ENCODE data around the gene RUNX1. TPM values are rescaled to one million over a fixed set of nuclear protein-coding genes. Genes with fewer than 3 reads are reported as not detected.

Gene RUNX1
- polyA plus RNA-seq, 1 of the 3 experiments (the other 2 are of a cell fraction): 17.1 TPM

- ChIA-PET CTCF (no interaction called here), POLR2A (no interaction called here)
- Histone ChIP-seq H3K27me3 (ENCODE audit: insufficient read depth) (no peaks in the 10 kb centered on the region), H4K20me1 (ENCODE audit: insufficient read depth) (no peaks in the 10 kb centered on the region), H3K9me2 (no peaks in the 10 kb centered on the region), H3K27ac (ENCODE audit: low read depth in 2 of 2, low read length in 1 of 2) (no peak overlapping the region), H3K9me3 (no peaks in the 10 kb centered on the region), H3K9ac (no peak overlapping the region), H3K36me3 (replicated peaks in 1 of 2; ENCODE audit: control insufficient read depth in 1 of 2, insufficient read depth in 2 of 2, low read length in 1 of 2) (no peaks in the 10 kb centered on the region), H2AFZ (ENCODE audit: low read depth) (no peak overlapping the region), H3K79me2 (ENCODE audit: insufficient read depth) (no peaks in the 10 kb centered on the region), H3K4me3 (ENCODE audit: low read depth in 2 of 2, low read length in 1 of 2) (no peak overlapping the region), H3K4me1 (ENCODE audit: control insufficient read depth in 1 of 2, insufficient read depth in 2 of 2, low read depth in 1 of 2, low read length in 1 of 2) (no peaks in the 10 kb centered on the region), H3K4me2 (no peak overlapping the region), H3F3A (replicated peaks; ENCODE audit: insufficient read depth) (no peaks in the 10 kb centered on the region)
- WGBS (ENCODE audit: low lambda C conversion rate): 83% methylated on average over 4 of the region's 4 CpGs
- DNase-seq: no peak
- TF ChIP-seq USF2 (IDR thresholded peaks at IDR 0.05; ENCODE audit: borderline replicate concordance, low read depth, low read length): no peak
- no peak for TF ChIP-seq MEF2A (IDR thresholded peaks at IDR 0.05; ENCODE audit: borderline replicate concordance, low read depth)
- TF ChIP-seq POLR2AphosphoS5 (IDR thresholded peaks at IDR 0.05; ENCODE audit: low read depth, low read length): no peak
- TF ChIP-seq GABPA (IDR thresholded peaks at IDR 0.05; ENCODE audit: low read depth): no peak
- TF ChIP-seq NRF1 (IDR thresholded peaks at IDR 0.05; ENCODE audit: low read depth, low read length): no peak
- TF ChIP-seq RFX5 (IDR thresholded peaks at IDR 0.05; ENCODE audit: low read length): no peak
- no peak for TF ChIP-seq ELF1 (IDR thresholded peaks at IDR 0.05)
- no peak for TF ChIP-seq RXRA (IDR thresholded peaks at IDR 0.05; ENCODE audit: borderline replicate concordance, low read depth)
- TF ChIP-seq MAX (IDR thresholded peaks at IDR 0.05; ENCODE audit: low read depth): no peak
Measured at GRCh38 chr21:34923202-34923601, 125.9 kb downstream of the RUNX1 start.

- Histone ChIP-seq H4K20me1 (ENCODE audit: insufficient read depth) (no peaks in the 10 kb centered on the region), H3F3A (replicated peaks; ENCODE audit: insufficient read depth) (no peaks in the 10 kb centered on the region), H3K9me3 (no peaks in the 10 kb centered on the region), H2AFZ (ENCODE audit: low read depth) (no peak overlapping the region), H3K36me3 (replicated peaks in 1 of 2; ENCODE audit: control insufficient read depth in 1 of 2, insufficient read depth in 2 of 2, low read length in 1 of 2) (no peaks in the 10 kb centered on the region), H3K4me2 (no peak overlapping the region), H3K9me2 (no peaks in the 10 kb centered on the region), H3K27ac (ENCODE audit: low read depth in 2 of 2, low read length in 1 of 2) (no peak overlapping the region), H3K4me3 (ENCODE audit: low read depth in 2 of 2, low read length in 1 of 2) (no peak overlapping the region), H3K4me1 (ENCODE audit: control insufficient read depth in 1 of 2, insufficient read depth in 2 of 2, low read depth in 1 of 2, low read length in 1 of 2) (no peaks in the 10 kb centered on the region), H3K79me2 (ENCODE audit: insufficient read depth) (no peaks in the 10 kb centered on the region), H3K9ac (no peak overlapping the region), H3K27me3 (ENCODE audit: insufficient read depth) (no peaks in the 10 kb centered on the region)
- CTCF ChIA-PET: no interaction called here
- POLR2A ChIA-PET: no interaction called here
- no peak for DNase-seq
- TF ChIP-seq GABPA (IDR thresholded peaks at IDR 0.05; ENCODE audit: low read depth): no peak
- TF ChIP-seq FOSL2 (IDR thresholded peaks at IDR 0.05; ENCODE audit: borderline replicate concordance, low read depth): no peak
- TF ChIP-seq USF2 (IDR thresholded peaks at IDR 0.05; ENCODE audit: borderline replicate concordance, low read depth, low read length): no peak
- TF ChIP-seq CHD2 (IDR thresholded peaks at IDR 0.05; ENCODE audit: low read length, partially characterized antibody): no peak
- no peak for TF ChIP-seq TEAD4 (IDR thresholded peaks at IDR 0.05; ENCODE audit: borderline replicate concordance, insufficient read depth)
- no peak for TF ChIP-seq EP300 (IDR thresholded peaks at IDR 0.05; ENCODE audit: borderline replicate concordance in 1 of 2, low read depth in 1 of 2, low read length in 1 of 2)
- no peak for TF ChIP-seq RXRA (IDR thresholded peaks at IDR 0.05; ENCODE audit: borderline replicate concordance, low read depth)
- no peak for TF ChIP-seq REST (IDR thresholded peaks at IDR 0.05; ENCODE audit: low read depth, low read length)
- TF ChIP-seq RFX5 (IDR thresholded peaks at IDR 0.05; ENCODE audit: low read length): no peak
- no peak for TF ChIP-seq FOXM1 (IDR thresholded peaks at IDR 0.05; ENCODE audit: low read depth)
- TF ChIP-seq MXI1 (IDR thresholded peaks at IDR 0.05; ENCODE audit: low read depth, low read length): no peak
- no peak for TF ChIP-seq GATA2 (CRISPR knock-in tag; IDR thresholded peaks at IDR 0.05)
- no peak for TF ChIP-seq TAF1 (IDR thresholded peaks at IDR 0.05; ENCODE audit: borderline replicate concordance, low read depth, low read length)
- TF ChIP-seq CTCF (IDR thresholded peaks at IDR 0.05): no peak
- no peak for TF ChIP-seq POLR2AphosphoS5 (IDR thresholded peaks at IDR 0.05; ENCODE audit: low read depth, low read length)
- TF ChIP-seq FOXJ3 (CRISPR knock-in tag; IDR thresholded peaks at IDR 0.05): no peak
- TF ChIP-seq YY1 (IDR thresholded peaks at IDR 0.05; ENCODE audit: low read depth): no peak
Measured at GRCh38 chr21:34922479-34922878, 126.6 kb downstream of the RUNX1 start.
